HL-60 (cell line): ENCODE data around the gene CLCA1.

Experiments
- DNase-seq, 2 experiments: peaks; one replicate each; pipeline ENCODE4 v3.0.0-alpha.2; 2010 to 2020; ENCODE audit warnings: low read depth in 1 of 2, low spot score in 1 of 2
- H3K27ac ChIP-seq: fragments of 250-450 bp; sonication (Bioruptor Pico); replicated peaks from 2 replicates; pipeline ENCODE4 v1.5.1; 2020; ENCODE audit warnings: mild to moderate bottlenecking, moderate library complexity
- H3K27me3 ChIP-seq: fragments of 250-450 bp; sonication (Bioruptor Pico); 2 replicates; pipeline ENCODE4 v1.5.1; 2021; ENCODE audit warnings: mild to moderate bottlenecking, moderate library complexity; ENCODE audit not compliant: insufficient read depth, poor library complexity, severe bottlenecking
- H3K4me3 ChIP-seq: replicated peaks from 2 replicates; pipeline ENCODE4 v1.5.1; 2011; ENCODE audit warnings: mild to moderate bottlenecking, control low read depth, low read length; ENCODE audit not compliant: insufficient read depth
- GABPA ChIP-seq: IDR thresholded peaks from 2 replicates; pipeline ENCODE4 v1.6.1; 2012; ENCODE audit warnings: low read depth
- POLR2AphosphoS5 ChIP-seq: IDR thresholded peaks from 2 replicates; pipeline ENCODE4 v1.6.1; 2012; ENCODE audit warnings: low read depth
- SPI1 ChIP-seq: IDR thresholded peaks from 2 replicates; pipeline ENCODE4 v1.6.1; 2012; ENCODE audit warnings: low read depth, mild to moderate bottlenecking, borderline replicate concordance
- TF ChIP-seq, protein P1 (sequence below): IDR thresholded peaks from 2 replicates; pipeline ENCODE4 v1.6.1; 2012; ENCODE audit warnings: low read depth; ENCODE audit not compliant: insufficient replicate concordance
- TF ChIP-seq, protein P2 (sequence below): IDR thresholded peaks from one replicate; pipeline ENCODE4 v1.5.1; 2011; ENCODE audit warnings: low read length, control low read depth, inconsistent platforms; ENCODE audit not compliant: insufficient read depth

CLCA1 gene

DNA sequence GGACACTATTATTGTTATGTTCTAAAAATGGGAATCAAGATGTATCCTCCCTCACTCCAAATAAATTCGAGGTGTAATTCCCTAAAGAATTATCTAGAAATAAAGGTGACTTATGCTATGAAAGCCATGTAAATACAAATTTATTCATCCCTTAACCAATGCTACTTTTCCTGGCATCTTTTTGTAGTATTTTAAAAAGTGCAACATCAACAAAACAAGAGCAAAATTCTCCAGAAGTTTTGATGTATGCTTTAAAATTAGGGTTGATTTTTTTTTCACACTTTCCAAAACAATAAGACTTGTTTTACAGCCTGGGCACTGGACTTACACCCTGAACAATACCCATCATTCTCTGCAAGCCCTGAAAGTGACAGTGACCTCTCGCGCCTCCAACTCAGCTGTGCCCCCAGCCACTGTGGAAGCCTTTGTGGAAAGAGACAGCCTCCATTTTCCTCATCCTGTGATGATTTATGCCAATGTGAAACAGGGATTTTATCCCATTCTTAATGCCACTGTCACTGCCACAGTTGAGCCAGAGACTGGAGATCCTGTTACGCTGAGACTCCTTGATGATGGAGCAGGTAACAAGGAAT lies 21.4 kb upstream of the CLCA1 start:
- Histone ChIP-seq H3K4me3 (no peak overlapping the region), H3K27me3 (no peaks in the 10 kb centered on the region), H3K27ac (no peak overlapping the region)
- TF ChIP-seq, protein P1, sequence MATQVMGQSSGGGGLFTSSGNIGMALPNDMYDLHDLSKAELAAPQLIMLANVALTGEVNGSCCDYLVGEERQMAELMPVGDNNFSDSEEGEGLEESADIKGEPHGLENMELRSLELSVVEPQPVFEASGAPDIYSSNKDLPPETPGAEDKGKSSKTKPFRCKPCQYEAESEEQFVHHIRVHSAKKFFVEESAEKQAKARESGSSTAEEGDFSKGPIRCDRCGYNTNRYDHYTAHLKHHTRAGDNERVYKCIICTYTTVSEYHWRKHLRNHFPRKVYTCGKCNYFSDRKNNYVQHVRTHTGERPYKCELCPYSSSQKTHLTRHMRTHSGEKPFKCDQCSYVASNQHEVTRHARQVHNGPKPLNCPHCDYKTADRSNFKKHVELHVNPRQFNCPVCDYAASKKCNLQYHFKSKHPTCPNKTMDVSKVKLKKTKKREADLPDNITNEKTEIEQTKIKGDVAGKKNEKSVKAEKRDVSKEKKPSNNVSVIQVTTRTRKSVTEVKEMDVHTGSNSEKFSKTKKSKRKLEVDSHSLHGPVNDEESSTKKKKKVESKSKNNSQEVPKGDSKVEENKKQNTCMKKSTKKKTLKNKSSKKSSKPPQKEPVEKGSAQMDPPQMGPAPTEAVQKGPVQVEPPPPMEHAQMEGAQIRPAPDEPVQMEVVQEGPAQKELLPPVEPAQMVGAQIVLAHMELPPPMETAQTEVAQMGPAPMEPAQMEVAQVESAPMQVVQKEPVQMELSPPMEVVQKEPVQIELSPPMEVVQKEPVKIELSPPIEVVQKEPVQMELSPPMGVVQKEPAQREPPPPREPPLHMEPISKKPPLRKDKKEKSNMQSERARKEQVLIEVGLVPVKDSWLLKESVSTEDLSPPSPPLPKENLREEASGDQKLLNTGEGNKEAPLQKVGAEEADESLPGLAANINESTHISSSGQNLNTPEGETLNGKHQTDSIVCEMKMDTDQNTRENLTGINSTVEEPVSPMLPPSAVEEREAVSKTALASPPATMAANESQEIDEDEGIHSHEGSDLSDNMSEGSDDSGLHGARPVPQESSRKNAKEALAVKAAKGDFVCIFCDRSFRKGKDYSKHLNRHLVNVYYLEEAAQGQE: no peak
- TF ChIP-seq POLR2AphosphoS5 (no peak), SPI1 (no peak), GABPA (no peak)
- TF ChIP-seq, protein P2, sequence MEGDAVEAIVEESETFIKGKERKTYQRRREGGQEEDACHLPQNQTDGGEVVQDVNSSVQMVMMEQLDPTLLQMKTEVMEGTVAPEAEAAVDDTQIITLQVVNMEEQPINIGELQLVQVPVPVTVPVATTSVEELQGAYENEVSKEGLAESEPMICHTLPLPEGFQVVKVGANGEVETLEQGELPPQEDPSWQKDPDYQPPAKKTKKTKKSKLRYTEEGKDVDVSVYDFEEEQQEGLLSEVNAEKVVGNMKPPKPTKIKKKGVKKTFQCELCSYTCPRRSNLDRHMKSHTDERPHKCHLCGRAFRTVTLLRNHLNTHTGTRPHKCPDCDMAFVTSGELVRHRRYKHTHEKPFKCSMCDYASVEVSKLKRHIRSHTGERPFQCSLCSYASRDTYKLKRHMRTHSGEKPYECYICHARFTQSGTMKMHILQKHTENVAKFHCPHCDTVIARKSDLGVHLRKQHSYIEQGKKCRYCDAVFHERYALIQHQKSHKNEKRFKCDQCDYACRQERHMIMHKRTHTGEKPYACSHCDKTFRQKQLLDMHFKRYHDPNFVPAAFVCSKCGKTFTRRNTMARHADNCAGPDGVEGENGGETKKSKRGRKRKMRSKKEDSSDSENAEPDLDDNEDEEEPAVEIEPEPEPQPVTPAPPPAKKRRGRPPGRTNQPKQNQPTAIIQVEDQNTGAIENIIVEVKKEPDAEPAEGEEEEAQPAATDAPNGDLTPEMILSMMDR: no peak
- no peak for DNase-seq

DNA sequence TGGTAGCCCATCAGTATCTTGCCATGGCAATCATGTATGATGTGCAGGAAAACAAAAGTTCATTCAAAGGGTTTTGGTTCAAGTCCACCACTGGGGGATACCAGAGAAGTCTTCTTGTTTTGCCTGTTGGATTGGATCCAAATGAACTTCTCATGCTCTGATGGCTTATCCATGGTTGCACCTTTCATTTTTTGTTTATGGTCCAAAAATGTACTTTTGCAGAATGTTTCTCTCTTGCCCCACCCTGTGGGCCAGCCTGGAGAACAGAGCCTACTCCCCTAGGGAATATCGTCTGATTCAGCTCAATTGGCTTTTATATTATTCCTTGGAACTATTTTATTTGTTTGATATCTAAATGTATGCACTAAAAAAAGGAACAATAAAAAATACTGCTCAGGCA lies 20.1 kb upstream of the CLCA1 start:
- no peak for DNase-seq
- no peaks in the 10 kb centered on the region for H3K27me3 ChIP-seq
- TF ChIP-seq SPI1: no peak
- TF ChIP-seq, protein P2: no peak
- TF ChIP-seq, protein P1: no peak
- no peak for TF ChIP-seq GABPA
- TF ChIP-seq POLR2AphosphoS5: no peak
- no peak overlapping the region for H3K4me3 ChIP-seq
- no peak overlapping the region for H3K27ac ChIP-seq

DNA sequence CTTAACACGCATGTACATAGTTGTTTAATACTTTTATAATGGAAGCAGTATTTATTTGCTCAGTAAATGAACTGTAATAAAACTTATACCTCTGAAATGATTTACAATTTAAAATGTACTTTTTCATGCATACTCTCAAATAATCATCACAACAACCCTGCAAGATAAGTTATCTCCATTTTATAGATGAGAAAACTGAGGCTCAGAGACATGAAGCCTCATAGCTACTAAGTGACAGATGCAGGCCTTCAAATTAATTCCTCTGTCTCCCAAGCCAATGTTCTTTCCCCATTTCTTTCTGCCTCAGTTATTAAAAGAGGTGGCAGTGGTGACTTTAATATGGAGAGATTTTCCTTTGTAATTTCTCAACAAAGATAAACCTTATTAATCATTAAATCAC lies 19.6 kb upstream of the CLCA1 start:
- no peak for DNase-seq
- TF ChIP-seq, protein P2: no peak
- TF ChIP-seq SPI1: no peak
- TF ChIP-seq GABPA: no peak
- TF ChIP-seq POLR2AphosphoS5: no peak
- TF ChIP-seq, protein P1: no peak
- Histone ChIP-seq H3K27me3 (no peaks in the 10 kb centered on the region), H3K27ac (no peak overlapping the region), H3K4me3 (no peak overlapping the region)
